Measurements from ENCODE around the gene GJB5.

GJB5 gene

DNA sequence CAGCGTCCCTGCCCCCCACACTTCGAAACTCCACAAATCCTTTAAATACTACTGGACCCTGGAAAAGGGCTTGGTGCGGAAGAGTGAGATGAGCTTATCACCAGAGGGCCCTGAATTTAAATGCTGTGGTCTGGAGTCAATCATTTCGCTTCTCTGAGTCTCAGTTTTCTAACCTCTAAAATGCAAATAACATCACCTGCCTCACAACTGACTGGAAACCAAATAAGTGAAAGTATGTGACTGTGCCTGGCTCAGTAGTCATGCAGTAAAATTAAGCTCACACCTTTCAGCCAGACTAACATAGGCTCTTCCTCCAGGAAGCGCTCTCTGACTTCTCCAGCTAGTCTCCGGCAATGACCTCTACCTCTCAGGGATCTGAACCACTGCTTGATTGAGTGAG is 42.1 kb downstream of the GJB5 start:
- no peak for DNase-seq

DNA sequence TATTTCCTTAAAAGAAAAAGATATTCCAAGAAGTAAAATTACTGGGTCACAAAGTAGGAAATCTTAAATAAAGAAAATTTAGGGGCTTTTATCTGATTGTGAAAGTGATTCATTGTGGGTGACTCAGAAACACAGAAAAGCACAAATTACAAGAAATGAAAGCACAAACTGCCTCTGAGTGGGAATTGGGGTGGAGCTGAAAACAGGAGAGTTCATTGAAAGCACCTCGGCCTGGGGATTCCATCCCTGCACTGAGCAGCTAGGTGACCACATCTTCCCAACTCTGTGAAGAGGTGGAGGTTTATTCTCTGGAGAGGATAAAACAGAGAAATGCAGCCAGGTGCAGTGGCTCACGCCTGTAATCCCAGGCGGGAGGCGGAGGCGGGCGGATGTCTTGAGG is 45.4 kb downstream of the GJB5 start:
- no peak for DNase-seq

DNA sequence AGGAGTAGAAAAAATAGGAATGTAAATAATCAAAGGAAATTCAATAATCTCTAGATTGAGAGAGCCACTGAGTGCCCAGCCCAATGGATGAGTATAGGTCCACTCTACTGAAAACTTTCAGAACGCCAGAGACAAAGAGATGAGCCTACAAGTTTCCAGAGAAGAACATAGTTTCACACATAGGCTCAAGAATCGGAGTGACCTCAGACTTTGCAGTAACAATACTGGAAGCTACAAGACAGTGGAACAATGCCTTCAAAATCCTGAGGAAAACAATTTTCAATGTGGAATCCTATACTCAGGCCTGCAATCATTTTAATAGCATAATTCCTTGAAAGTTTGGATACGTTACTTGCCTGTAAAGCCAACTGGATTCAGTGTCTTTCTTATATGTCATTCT is 48.9 kb downstream of the GJB5 start:
- DNase-seq = no peak

DNA sequence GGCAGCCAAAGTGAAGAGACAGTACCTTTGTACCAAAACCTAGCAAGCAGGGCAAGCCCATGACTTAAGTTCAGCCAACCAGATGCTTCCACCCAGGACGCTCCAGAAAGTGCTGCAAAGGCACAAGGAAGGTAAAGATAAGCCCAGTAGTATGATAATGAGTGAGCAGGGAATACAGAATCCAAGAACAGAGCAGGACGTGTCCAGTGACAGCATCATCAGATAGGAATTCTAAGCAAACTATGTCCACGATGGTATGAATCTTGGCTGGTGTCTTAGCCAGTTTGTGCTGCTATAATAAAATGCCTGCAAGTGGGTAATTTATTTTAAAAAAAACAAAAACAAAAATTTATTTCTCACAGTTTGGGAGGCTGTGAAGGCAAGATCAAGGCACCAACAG is 51.5 kb downstream of the GJB5 start:
- no peak for DNase-seq

Measured in CD4-positive, alpha-beta T cell treated with Interleukin-15 for 1 hour (primary cell).